ENCODE results near the gene DCST1.

GRCh38 chr1:155050560-155051341 lies 17.1 kb downstream of the DCST1 start, which contains the start of gene ADAM15:
- peak; percentile 98 for TF ChIP-seq CTCF (conservative IDR thresholded peaks at IDR 0.05; ENCODE audit: low read depth, low read length)
- TF ChIP-seq EZH2 (IDR thresholded peaks at IDR 0.05; ENCODE audit: borderline replicate concordance, low read depth, low read length, poor library complexity, severe bottlenecking) = no peak
